Kidney (tissue), 14 donors: ENCODE results near the gene RNF31. TPM values are rescaled to one million over a fixed set of nuclear protein-coding genes. Genes with fewer than 3 reads are reported as not detected.

ENCODE experiments used
- DNase-seq, 5 donors: peaks; one replicate each; pipeline ENCODE4 v3.0.0-alpha.2; 2013 to 2020
- FAIRE-seq: peaks from 2 replicates; lab custom pipeline; 2012; peaks lifted over from hg19 to GRCh38; lab: Jason Lieb, UNC
- H3K27ac ChIP-seq, 2 donors: one replicate each; pipeline ENCODE4 v1.7.0; 2013; ENCODE audit warnings: low read depth in 2 of 2, low read length in 2 of 2, inconsistent platforms in 1 of 2
- H3K27me3 ChIP-seq: one replicate; pipeline ENCODE4 v1.7.1; 2013; ENCODE audit warnings: low read length, inconsistent platforms; ENCODE audit not compliant: control insufficient read depth, insufficient read depth
- H3K36me3 ChIP-seq, 3 donors: one replicate each; pipeline versions ENCODE4 v1.7.0 to v1.7.1; 2013; ENCODE audit warnings: low read length in 3 of 3, control low read depth in 1 of 3, inconsistent platforms in 1 of 3; ENCODE audit not compliant: insufficient read depth in 3 of 3, control insufficient read depth in 2 of 3
- H3K4me1 ChIP-seq, 3 donors: one replicate each; pipeline versions ENCODE4 v1.7.0 to v1.7.1; 2013; ENCODE audit warnings: low read length in 3 of 3, inconsistent platforms in 1 of 3, low read depth in 1 of 3; ENCODE audit not compliant: control insufficient read depth in 2 of 3, insufficient read depth in 2 of 3
- H3K4me3 ChIP-seq, 3 donors: one replicate each; pipeline versions ENCODE4 v1.7.0 to v1.8.1; 2013; ENCODE audit warnings: low read length in 3 of 3, control low read depth in 1 of 3, inconsistent platforms in 1 of 3
- H3K9ac ChIP-seq, 3 donors: one replicate each; pipeline versions ENCODE4 v1.7.0 to v1.7.1; 2013; ENCODE audit warnings: low read length in 3 of 3, control low read depth in 1 of 3, inconsistent platforms in 1 of 3
- H3K9me3 ChIP-seq, 3 donors: one replicate each; pipeline versions ENCODE4 v1.7.0 to v1.7.1; 2013; ENCODE audit warnings: low read length in 3 of 3, control low read depth in 1 of 3, inconsistent platforms in 1 of 3; ENCODE audit not compliant: control insufficient read depth in 2 of 3, insufficient read depth in 1 of 3
- intact Hi-C: fragments of 100-400 bp; cut with DNase I; formaldehyde crosslinking; loops from one replicate; pipeline ENCODE4 v1.11.1; 2022
- polyA plus RNA-seq: library from polyadenylated mRNA; stranded (reverse); fragments of 350-450 nt; fragmentation: Illumina TruSeq; extraction: RNeasy Lipid Tissue Mini Kit (QIAGEN cat#74804); gene quantifications from one replicate; pipeline ENCODE4 v1.2.3, GENCODE V29; 2014; ENCODE audit warnings: low read depth, low replicate concordance; ENCODE audit not compliant: insufficient read depth
- total RNA-seq: library from RNA; stranded (reverse); fragmentation: NEBNext Ultra II Directional; extraction: Animal tissue kit (Norgen Biotek cat#: 25700); gene quantifications from one replicate; pipeline ENCODE4 v1.2.1, GENCODE V29; 2021
- TF ChIP-seq, protein P1 (sequence below): IDR thresholded peaks from 3 replicates; pipeline ENCODE4 v1.5.1; 2012; ENCODE audit warnings: mild to moderate bottlenecking, moderate library complexity, borderline replicate concordance; ENCODE audit not compliant: insufficient read depth; ENCODE audit errors: extremely low read depth
- donor health status: control.
- donor health status: control.
- donor health status: control.
- donor health status: control.
- donor health status: control.
- donor health status: DM: yes; HTN: yes; CAD: no.
- donor health status: Normal renal cell carcinoma (clear cell type).

RNF31 gene
- total and polyA plus RNA-seq, 2 donors from 2014 or later, result 64.0 to 69.0 TPM

DNA sequence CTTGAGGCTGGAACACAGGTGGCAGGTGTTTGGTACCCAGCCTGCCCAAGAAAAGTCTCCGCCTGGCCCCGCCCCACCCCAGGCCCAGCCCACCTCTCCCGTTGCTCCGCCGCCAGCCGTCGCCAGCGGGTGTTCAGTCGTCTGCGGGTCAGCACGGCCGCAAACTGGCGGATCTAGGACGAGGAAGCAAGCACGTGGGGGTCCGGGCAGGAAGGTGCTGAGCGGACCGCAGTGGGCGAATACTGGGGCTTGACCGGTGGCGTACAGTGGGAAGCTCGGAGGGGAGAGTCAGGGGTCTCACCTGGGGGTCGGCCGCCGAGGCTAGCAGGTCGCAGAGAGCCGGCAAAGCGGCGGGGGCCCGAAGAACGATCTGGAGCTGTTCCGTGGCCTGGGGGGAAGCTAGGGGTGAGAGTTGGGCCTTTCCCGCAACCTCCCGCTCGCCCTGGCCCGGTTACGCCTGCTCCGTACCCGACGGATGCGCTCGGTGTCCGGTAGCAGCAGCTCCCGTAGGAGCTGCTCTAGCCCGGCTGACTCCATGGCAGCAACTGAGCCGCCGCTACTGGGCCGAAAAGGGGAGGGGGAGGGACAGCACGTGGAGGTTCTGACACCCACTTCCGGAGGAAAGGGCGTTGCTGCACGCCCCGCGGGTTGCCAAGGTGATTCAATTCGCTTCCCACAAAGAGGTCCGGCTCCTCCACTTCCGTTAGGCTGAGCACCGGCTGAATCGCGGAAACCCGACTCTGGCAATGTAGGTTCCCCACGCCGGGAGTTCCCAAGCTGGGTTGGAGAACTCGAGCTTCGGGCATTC lies 41.2 kb downstream of the RNF31 start, which contains the start of gene IPO4:
IPO4 (minus strand) TSS at position 566 of the 808 bp plus-strand sequence; CDS start at position 537, 29 bp downstream.
- Histone ChIP-seq H3K4me1 (peaks cover 0 to 8% (median 6%) of the 10 kb centered on the region in 3 donors), H3K27me3 (no peaks in the 10 kb centered on the region), H3K9ac (peak within 1 kb of the TSS; percentile 32 to 83 (median 55)), H3K4me3 (peak within 1 kb of the TSS; percentile 64 to 70 (median 66)), H3K36me3 (peaks cover 0 to 47% (median 26%) of the 10 kb centered on the region in 3 donors), H3K27ac (peak within 1 kb of the TSS; percentile 71 to 79), H3K9me3 (no peaks in the 10 kb centered on the region)
- TF ChIP-seq, protein P1, sequence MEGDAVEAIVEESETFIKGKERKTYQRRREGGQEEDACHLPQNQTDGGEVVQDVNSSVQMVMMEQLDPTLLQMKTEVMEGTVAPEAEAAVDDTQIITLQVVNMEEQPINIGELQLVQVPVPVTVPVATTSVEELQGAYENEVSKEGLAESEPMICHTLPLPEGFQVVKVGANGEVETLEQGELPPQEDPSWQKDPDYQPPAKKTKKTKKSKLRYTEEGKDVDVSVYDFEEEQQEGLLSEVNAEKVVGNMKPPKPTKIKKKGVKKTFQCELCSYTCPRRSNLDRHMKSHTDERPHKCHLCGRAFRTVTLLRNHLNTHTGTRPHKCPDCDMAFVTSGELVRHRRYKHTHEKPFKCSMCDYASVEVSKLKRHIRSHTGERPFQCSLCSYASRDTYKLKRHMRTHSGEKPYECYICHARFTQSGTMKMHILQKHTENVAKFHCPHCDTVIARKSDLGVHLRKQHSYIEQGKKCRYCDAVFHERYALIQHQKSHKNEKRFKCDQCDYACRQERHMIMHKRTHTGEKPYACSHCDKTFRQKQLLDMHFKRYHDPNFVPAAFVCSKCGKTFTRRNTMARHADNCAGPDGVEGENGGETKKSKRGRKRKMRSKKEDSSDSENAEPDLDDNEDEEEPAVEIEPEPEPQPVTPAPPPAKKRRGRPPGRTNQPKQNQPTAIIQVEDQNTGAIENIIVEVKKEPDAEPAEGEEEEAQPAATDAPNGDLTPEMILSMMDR, result no peak
- intact Hi-C loops, result no loop called here
- FAIRE-seq, result no peak
- DNase-seq, result peak; percentile 97 to 99 (median 98)

DNA sequence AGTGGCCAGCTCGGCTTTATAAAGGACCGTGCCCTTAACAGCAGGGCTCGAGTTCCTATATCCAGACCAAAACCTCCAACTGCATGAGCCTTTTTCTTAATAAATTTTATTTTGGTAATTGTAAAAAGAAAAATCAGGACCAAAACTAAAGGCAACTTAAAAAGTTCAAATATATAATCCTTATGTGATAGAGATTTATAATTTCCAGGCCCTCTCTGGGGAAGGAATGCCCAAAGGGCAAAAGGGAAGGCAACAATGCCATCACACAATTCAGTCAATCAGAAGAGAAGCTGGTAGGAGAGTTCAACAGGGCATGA lies 41.7 kb downstream of the RNF31 start:
- FAIRE-seq (no peak), DNase-seq (no peak)
- H3K4me1 ChIP-seq, result peaks cover 0 to 8% (median 6%) of the 10 kb centered on the region in 3 donors
- H3K27ac ChIP-seq, result no peak overlapping the region
- H3K9ac ChIP-seq, result peak overlapping the region in 1 of 3 donors; percentile 60
- TF ChIP-seq, protein P1, result no peak
- intact Hi-C loops, result no loop called here
- peak overlapping the region in 2 of 3 donors; percentile 23 to 64 for H3K4me3 ChIP-seq
- peaks cover 0 to 43% (median 23%) of the 10 kb centered on the region in 3 donors for H3K36me3 ChIP-seq
- no peaks in the 10 kb centered on the region for H3K27me3 ChIP-seq
- H3K9me3 ChIP-seq, result no peaks in the 10 kb centered on the region

DNA sequence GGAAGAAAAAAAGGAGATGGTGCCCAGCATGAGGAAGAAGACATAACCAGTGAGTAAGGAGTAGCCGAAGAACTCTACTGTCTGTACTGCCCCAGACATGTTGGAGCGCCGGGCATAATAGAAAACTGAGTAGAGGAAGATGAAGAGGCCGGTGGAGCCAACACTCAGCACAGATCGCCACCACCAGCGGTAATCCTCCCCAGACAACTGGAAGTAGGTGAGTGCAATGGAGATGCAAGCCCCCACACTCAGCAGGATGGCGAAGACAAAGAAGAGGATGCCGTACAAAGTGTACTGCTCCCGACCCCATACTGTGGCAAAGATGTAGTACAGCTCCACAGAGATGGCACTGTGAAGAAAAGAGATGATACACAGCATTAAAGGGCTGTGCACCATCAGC lies 42.2 kb downstream of the RNF31 start:
- intact Hi-C loops, result no loop called here
- Histone ChIP-seq H3K27ac (no peak overlapping the region), H3K27me3 (no peaks in the 10 kb centered on the region), H3K9me3 (no peaks in the 10 kb centered on the region), H3K36me3 (peaks cover 0 to 39% (median 19%) of the 10 kb centered on the region in 3 donors), H3K4me3 (peak overlapping the region in 1 of 3 donors; percentile 64), H3K4me1 (peaks cover 0 to 11% (median 9%) of the 10 kb centered on the region in 3 donors), H3K9ac (peak overlapping the region in 1 of 3 donors; percentile 60)
- no peak for DNase-seq
- TF ChIP-seq, protein P1, result no peak
- FAIRE-seq, result no peak
